Common myeloid progenitor, CD34-positive (primary cell): ENCODE results near the gene KCTD10.
"Not testable (repeated sequence)": the region's sequence is repeated elsewhere in the genome, so short reads cannot be mapped to it uniquely, and the experiment has no call there.

Source experiments
- CTCF ChIA-PET: fragments of 350-600 bp; sonication (Branson Sonifier 250); formaldehyde crosslinking; loops from one replicate; lab custom pipeline; 2021; ENCODE audit warnings: antibody characterized with exemption; lab: Charles Lee
- POLR2A ChIA-PET: fragments of 350-600 bp; sonication (Branson Sonifier 250); formaldehyde crosslinking; loops from one replicate; lab custom pipeline; 2021; ENCODE audit warnings: antibody characterized with exemption; lab: Charles Lee
- DNase-seq, 3 donors: peaks; one replicate each; pipeline versions ENCODE4 v3.0.0 to v3.0.0-alpha.2; 2013
- H3K27ac ChIP-seq, 2 experiments: 1 replicate in 1 of 2; 2 replicates in 1 of 2; pipeline ENCODE4 v1.7.0; 2013; ENCODE audit warnings: inconsistent platforms in 2 of 2, low read length in 2 of 2, mild to moderate bottlenecking in 2 of 2, low read depth in 1 of 2, moderate library complexity in 1 of 2; ENCODE audit not compliant: severe bottlenecking in 2 of 2, insufficient read depth in 1 of 2, poor library complexity in 1 of 2
- H3K27me3 ChIP-seq, 5 experiments: replicated peaks in 2 of 5; 1 replicate in 3 of 5; 2 replicates in 2 of 5; pipeline versions ENCODE4 v1.6.1 to v1.7.0; 2013; ENCODE audit warnings: low read length in 4 of 5, mild to moderate bottlenecking in 2 of 5, moderate library complexity in 2 of 5, inconsistent platforms in 1 of 5; ENCODE audit not compliant: insufficient read depth in 5 of 5, control insufficient read depth in 4 of 5
- H3K36me3 ChIP-seq, 4 experiments: 1 replicate in 2 of 4; 2 replicates in 2 of 4; pipeline versions ENCODE4 v1.6.1 to v1.7.0; 2013; ENCODE audit warnings: low read length in 3 of 4, control low read depth in 1 of 4, mild to moderate bottlenecking in 1 of 4; ENCODE audit not compliant: control insufficient read depth in 4 of 4, insufficient read depth in 4 of 4
- H3K4me1 ChIP-seq, 4 experiments: 1 replicate in 3 of 4; 2 replicates in 1 of 4; pipeline versions ENCODE4 v1.6.1 to v1.7.1; 2013; ENCODE audit warnings: low read length in 3 of 4, mild to moderate bottlenecking in 3 of 4, control low read depth in 1 of 4, inconsistent platforms in 1 of 4, moderate library complexity in 1 of 4; ENCODE audit not compliant: control insufficient read depth in 4 of 4, insufficient read depth in 4 of 4; ENCODE audit errors: control extremely low read depth in 1 of 4
- H3K4me3 ChIP-seq, 7 experiments: 1 replicate in 4 of 7; 2 replicates in 3 of 7; pipeline versions ENCODE4 v1.5.1 to v1.7.0; 2013; ENCODE audit warnings: mild to moderate bottlenecking in 7 of 7, low read length in 6 of 7, moderate library complexity in 6 of 7, inconsistent platforms in 2 of 7, low read depth in 2 of 7, control low read depth in 1 of 7; ENCODE audit not compliant: insufficient read depth in 4 of 7, control insufficient read depth in 1 of 7; ENCODE audit errors: extremely low read depth in 1 of 7
- H3K9me3 ChIP-seq, 5 experiments: 1 replicate in 4 of 5; 2 replicates in 1 of 5; pipeline versions ENCODE4 v1.6.1 to v1.7.1; 2013; ENCODE audit warnings: low read length in 4 of 5, mild to moderate bottlenecking in 2 of 5, inconsistent platforms in 1 of 5, low read depth in 1 of 5, moderate library complexity in 1 of 5; ENCODE audit not compliant: control insufficient read depth in 4 of 5, insufficient read depth in 2 of 5; ENCODE audit errors: control extremely low read depth in 1 of 5
- WGBS: methylation state at CpG from one replicate; pipeline ENCODE4 v1.1.5; 2013; ENCODE audit not compliant: insufficient coverage; 5-methylcytosine and 5-hydroxymethylcytosine counted together

Gene KCTD10

DNA sequence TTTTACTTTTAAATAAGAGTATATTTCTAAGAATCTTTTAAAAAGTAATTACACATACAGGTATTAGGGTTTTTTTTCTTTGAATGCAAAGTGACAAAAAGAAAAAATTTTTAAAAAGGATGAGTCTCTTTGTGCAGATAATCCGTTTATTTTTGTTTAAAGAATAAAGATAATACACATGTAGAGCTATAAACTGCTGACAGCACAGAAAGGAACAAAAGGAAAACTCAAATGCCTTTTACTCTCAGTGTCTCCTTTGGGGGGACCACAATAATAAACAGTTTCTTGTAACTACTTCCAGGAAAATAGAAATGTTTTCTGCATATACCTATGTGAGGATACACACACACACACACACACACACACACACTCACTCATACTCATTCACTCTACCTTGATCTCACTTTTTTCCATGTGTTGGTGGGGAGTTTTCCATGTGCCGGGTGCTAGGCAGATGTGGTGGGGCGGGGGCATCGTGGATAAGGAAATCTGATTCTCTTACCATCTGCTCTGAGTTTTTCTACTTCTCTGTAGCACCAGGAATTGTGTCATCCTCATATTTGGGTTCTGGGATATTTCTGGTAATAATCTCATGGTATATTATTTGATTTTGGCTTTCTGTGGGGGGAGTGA, 58.1 kb downstream of the KCTD10 start:
- Histone ChIP-seq H3K4me3 (no peak overlapping the region), H3K9me3 (peaks cover 0 to 7% (median 0%) of the 10 kb centered on the region in 5 experiments), H3K4me1 (no peaks in the 10 kb centered on the region), H3K36me3 (no peaks in the 10 kb centered on the region), H3K27me3 (peaks cover 0 to 11% (median 0%) of the 10 kb centered on the region in 5 experiments), H3K27ac (no peak overlapping the region)
- CTCF ChIA-PET, result no interaction called here
- no CpG with 5 or more reads among the region's 4 CpGs for WGBS
- no peak for DNase-seq
- POLR2A ChIA-PET, result interaction anchor here (0.6 to 0.8 kb wide), 2 partner anchors 11 to 1157 kb away, joined by 3 read pairs; no protein-coding TSS in a partner anchor

DNA sequence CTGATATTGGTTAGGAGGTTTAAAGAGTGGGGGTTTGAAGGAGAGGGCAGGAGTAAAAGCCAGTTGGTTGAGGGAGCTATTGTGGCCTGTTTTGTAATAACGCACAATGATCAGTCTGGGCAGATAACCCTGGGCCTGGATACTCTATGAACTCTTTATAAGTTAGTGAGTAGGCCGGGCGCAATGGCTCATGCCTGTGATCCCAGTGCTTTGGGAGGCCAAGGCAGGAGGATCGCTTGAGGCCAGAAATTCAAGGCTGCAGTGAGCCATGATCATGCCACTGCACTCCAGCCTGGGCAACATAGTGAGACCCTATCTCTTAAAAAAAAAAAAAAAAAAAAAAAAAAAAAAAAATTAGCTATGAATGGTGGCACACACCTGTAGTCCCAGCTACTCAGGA, 71.0 kb downstream of the KCTD10 start:
- CTCF ChIA-PET, result interaction anchor here (0.9 to 1.4 kb wide), 4 partner anchors 9 to 145 kb away, joined by 3 to 4 read pairs (median 3); no protein-coding TSS in a partner anchor
- H3K36me3 ChIP-seq, result not testable (repeated sequence)

GRCh38 chr12:109404841-109405240, 72.3 kb downstream of the KCTD10 start:
- POLR2A ChIA-PET, H3K27ac ChIP-seq, H3K4me3 ChIP-seq, H3K9me3 ChIP-seq, CTCF ChIA-PET, H3K27me3 ChIP-seq, DNase-seq, H3K4me1 ChIP-seq, H3K36me3 ChIP-seq: not testable (repeated sequence)
- 100% methylated on average over 2 of the region's 2 CpGs for WGBS

More for the DNA sequence above, 71.0 kb downstream of the KCTD10 start:
- DNase-seq, H3K9me3 ChIP-seq, H3K4me3 ChIP-seq, H3K27ac ChIP-seq, POLR2A ChIA-PET, H3K27me3 ChIP-seq, H3K4me1 ChIP-seq: not testable (repeated sequence)
- WGBS, result 100% methylated on average over 1 of the region's 4 CpGs
